NOMO-1 (cell line): ENCODE data around the gene SATB2.

ENCODE experiments used
- DNase-seq, 2 experiments: peaks; one replicate each; lab custom pipeline; 2025; ENCODE audit not compliant: unreplicated experiment in 2 of 2; lab: John Stamatoyannopoulos, UW

Gene SATB2

DNA sequence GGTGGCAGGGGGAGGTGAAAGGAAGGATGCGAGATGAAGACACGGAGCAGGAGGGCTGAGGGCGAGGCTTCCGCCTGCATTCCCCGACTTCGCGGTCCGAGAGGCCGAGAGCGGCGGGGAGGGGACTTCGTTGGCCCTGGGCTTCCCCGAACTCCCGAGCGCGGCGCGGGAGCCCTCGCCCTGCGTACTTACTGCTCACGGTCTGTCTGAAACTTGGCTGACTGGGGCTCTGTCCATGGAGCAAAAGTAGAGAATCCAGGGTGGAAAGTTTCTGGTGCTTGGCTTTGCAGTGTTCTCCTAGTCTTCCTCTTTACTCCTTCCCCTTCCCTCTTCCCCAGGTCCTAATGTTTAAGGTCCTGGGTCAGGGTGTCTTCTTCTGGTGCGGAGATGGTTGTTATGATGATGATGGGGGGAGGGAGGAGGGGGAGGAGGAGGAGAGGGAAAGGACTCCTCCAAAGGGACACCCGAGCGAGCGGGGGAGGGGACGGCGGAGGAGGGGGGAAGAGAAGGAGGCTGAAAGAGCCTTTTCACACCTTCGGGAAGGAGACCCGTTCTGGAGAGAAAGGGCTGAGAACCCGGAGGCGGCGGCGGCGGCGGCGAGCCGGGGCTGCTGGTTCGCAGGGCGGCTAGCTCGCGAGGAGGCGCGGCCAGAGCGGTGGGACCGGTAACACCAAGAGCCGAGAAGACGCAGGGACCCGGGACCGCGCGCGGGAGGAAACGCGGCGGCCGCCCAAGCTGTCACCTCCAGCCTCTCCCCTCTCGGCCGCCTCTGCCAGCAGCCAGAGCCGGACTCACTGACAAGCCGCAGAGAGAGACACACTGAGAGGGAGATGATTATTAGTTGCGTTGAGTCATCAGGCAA lies at the start of gene SATB2:
SATB2 (minus strand) TSS at position 793 of the 862 bp plus-strand sequence. CDS start 1,902 bp downstream, outside the sequence.
- peak; percentile 52 to 58 for DNase-seq

DNA sequence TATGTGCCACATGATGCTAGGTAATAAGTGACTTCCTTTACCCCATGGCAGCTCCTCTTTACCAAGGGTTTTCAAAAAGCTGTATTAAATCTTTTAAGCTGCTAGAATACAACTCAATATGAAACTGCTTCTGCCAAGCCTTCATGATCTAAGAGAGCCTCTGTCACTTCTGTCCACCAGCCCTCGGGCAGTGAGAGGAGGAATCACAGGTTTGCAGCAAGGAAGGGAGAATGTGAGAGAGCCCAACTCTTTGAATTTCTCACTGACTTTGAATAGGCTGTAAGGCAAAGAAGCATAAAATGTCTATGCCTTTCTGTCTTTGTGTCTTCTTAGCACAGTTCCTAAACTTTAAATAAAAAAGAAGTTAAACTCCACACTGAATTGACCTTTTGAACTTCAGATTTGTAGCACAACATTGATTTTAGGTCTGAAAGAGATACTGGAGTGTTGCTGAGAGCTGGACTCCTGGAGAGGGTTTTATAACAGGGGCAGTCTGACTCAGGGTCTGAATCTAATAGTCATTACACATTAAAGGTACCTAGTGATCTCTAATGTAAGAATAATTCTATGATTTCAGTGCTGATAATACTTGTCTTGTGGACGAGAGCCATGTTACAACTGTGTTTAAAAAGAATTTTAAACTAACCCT lies 48.1 kb upstream of the SATB2 start:
- DNase-seq: no peak

- DNase-seq: no peak
Observed at GRCh38 chr2:199503148-199503547, 45.4 kb upstream of the SATB2 start.

GRCh38 chr2:199499005-199499404 lies 41.3 kb upstream of the SATB2 start:
- no peak for DNase-seq

DNA sequence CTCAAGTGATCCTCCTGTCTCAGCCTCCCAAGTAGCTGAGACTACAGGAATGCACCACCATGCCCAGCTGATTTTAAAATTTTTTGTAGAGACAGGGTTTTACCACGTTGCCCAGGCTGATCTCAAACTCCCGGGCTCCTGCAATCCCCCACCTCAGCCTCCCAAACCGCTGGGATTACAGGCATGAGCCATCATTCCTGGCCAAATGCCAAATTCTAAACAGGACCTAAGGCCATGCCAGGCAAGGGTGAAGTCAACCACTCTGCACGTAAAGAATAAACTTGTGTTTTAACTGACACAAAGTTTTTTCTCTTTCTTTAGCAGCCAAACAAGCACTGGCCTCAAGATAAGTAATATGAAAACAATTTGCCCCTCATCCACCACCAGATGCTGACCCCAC lies 37.4 kb upstream of the SATB2 start:
- no peak for DNase-seq

DNA sequence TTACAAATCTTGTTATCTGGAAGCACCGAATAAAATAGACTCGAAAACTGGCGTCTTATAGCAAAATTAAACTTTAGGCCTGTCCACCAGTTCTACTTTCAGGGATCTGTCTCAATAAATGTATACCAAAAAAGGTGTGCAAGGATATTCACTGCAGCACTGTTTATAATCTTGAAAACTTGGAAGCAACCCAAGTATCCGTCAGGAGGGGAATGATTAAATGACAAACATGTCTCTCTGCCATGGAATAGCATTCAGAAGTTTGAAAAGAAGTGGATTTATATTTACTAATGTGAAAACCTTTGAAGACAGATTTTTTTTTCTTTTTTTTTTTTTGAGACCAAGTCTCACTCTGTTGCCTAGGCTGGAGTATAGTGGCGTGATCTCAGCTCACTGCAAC lies 32.3 kb upstream of the SATB2 start:
- no peak for DNase-seq

DNA sequence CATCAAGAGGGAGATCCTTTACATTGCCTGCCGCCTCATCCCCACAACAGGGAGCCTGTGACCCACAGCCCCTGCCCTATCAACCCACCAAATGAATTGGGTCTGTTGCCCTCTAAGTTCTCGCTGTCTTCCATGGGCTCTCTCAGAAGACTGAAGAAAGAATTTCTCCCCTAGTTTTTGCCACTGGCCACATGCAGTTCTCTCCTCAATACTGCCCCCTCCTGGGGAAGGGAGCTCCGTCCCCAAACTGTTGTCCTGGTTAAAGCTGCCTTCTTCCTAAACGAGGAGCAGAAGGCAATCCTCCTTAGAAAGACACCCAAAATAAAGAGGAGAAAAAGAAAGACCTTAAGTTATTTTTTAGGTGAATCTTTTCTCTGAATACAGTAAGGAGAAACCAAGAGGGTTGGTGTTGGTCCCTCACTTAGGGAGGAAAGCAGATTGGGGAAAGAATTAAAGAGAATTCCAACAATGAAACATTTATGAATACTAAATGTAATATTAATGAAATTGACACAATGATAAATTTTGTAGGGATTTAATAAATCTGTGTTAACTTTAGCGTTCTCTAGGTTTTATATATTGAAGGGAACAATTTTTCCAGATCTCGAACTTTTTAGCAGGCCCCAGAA lies 31.1 kb upstream of the SATB2 start:
- peak; percentile 29 to 52 for DNase-seq

GRCh38 chr2:199485732-199486335 lies 28.1 kb upstream of the SATB2 start:
- DNase-seq: peak; percentile 51 to 73

DNA sequence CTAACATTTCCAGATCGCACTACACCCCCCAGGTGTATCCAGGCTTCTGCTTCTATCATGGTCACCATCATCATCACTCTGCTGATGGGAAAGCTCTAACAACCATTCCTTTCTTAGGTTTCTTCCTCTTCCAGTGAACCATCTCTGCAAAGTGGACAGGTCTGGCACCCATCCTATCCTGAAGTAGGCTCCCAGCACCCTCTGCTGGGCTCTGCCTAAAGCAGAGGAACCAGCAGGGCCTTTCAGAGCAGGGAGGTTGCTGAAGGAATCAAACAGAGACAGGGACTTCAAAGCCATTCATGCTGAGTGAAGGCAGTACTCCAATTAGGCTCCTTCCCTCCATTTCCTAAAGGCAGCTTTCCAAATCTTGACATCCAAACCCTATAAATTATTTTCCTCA lies 27.2 kb upstream of the SATB2 start:
- no peak for DNase-seq

DNA sequence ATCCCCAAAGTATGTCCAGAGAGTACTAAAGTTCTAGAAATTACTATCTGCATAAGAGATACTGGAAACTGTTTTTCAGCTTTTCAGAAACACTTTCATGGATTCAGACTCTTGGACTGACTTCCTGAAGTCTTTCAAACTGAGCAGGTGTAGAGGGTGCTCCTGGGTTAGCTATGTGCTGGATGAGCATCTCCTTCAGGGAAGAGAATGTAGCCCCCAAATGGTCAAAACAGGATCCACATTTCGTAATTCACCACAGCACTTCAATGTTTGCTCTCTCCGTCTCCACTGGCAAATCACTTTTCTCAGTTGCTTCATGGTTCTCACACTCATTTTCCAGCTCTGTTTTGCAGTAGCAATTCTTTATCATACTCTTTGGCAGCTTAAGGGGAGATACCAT lies 23.2 kb upstream of the SATB2 start:
- no peak for DNase-seq

- DNase-seq: no peak
Observed at GRCh38 chr2:199477277-199477834, 19.6 kb upstream of the SATB2 start.

DNA sequence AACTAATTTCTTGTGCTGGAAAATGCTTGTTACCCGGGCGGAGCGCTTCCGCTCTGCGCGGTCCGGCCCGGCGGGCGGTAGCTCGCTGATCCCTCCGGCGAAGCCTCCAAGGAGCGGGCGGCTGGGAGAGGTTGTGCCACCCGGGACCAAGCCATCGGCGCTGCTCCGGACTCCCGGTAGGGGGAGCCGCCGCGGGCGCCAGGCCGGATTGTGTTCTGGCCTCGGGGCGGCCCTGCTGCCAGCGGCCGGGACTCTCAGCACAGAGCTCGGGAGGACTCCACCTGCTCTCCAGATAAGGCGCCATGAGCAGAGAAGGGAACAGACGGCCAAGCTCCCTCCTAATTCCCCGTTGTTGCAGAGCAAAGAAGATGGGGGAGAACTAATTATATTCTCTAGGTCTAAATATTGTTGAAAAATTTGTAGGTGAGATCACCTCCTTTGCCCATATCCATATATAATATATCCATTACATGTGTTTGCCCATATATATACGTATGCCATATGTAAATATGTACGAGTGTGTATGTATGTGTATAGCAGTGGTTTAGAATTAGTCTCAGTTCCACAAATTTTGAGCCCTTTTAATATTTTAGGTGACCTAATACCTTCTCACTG lies 13.8 kb upstream of the SATB2 start:
- peak; percentile 64 to 79 for DNase-seq

DNA sequence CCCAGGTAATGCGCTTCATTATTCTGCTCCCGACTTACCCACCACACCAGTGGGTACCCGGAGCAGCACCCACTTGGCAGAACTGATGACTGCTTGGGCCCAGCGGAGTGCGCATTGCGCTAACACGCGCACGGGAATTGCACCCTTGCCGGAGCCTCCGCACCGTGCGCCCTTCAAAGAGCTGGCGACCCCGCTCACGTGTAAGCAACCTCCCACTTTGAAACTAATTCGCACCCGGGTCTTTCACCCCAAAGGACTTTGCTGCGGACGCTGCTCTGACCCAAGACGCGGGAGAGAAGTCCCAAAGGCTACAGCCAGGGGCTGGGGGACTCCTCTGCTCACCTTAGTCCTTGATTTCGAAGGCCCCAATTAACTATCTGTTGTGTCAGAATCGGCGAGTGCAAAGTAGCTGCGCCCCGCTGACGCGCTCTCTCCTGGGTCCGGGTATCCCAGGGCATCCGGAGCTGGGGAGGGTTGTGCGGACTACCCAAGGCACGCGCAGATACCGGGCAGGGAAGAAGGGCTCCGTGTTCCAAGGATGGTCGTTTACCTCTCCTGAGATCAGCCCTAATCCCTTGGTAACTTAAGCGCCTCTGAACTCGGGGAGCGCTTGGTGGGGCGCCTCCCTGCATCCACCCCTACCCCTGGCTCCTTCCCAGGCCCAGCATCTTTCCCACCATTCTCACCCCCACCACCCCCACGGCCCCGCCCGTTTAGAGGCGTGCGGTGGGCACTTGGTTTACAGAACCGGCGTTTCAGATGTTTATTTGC lies 13.1 kb upstream of the SATB2 start:
- no peak for DNase-seq

DNA sequence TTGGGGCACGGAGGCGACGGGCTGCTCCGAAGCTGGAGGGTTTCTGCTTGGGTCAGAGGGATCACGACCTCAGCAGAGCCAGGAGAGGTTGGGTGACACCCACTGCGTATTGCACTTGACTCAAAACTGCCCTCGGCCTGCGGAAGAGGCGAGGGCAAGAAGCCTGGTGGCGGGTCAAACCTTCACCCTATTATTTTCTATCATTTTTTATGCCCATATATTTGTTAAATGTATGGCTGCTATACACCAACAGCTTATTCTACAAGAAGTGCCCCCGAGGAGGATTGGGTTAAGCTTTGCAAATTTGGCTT lies 12.6 kb upstream of the SATB2 start:
- DNase-seq: no peak

- DNase-seq: no peak
Observed at GRCh38 chr2:199469514-199470360, 12.0 kb upstream of the SATB2 start.

- DNase-seq: no peak
Observed at GRCh38 chr2:199468561-199469513, 11.1 kb upstream of the SATB2 start.

GRCh38 chr2:199467066-199467822 lies 9.5 kb upstream of the SATB2 start:
- DNase-seq: no peak
